SK-N-DZ (cell line): ENCODE data around the gene MCHR1.
"Not testable (repeated sequence)": the region's sequence is repeated elsewhere in the genome, so short reads cannot be mapped to it uniquely, and the experiment has no call there.

ENCODE experiments used
- DNase-seq: peaks from one replicate; pipeline ENCODE4 v3.0.0-alpha.2; 2015; ENCODE audit warnings: low spot score

MCHR1 gene

GRCh38 chr22:40687706-40688105 lies 8.4 kb downstream of the MCHR1 start:
- DNase-seq = no peak

DNA sequence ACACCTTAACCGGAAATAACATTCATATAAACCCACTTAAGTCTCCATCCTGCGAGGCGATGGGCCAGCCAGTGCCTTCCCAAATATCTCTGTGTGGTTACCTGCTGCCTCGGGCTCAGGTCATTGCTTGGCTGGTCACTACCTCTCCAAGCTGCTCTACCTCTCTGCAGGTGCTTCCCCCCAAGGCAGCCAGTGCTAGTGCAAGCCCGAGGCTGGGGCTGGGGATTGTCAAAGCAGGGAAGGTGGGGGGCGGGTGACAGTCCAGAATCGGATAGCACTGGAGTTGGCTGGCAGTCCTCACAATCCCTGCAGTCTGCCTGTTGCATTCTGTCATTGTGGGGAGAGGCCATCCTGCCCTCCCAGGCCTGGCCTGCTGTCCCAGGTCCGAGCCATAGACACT lies 11.1 kb downstream of the MCHR1 start:
- DNase-seq = no peak

DNA sequence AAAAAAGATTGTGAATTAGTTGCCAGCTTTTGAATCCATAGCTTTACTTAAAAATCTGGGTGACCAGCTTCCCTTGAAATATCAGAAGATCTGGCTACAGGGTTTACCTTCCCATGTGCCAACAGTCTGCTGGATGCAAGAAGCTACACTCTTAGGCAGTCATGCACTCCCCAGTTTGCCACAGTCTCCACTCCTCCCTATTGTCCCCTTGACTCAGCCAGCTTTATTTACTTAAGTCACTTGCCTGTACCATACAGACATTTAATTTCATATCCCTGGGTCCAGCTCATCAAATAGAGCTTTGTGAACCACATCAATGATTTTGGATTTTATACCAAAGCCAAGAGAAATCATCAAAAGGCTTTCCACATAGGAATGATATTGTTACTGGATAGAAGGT lies 12.2 kb downstream of the MCHR1 start:
- DNase-seq = no peak

- no peak for DNase-seq
Observed at GRCh38 chr22:40694411-40694810, 15.1 kb downstream of the MCHR1 start.

DNA sequence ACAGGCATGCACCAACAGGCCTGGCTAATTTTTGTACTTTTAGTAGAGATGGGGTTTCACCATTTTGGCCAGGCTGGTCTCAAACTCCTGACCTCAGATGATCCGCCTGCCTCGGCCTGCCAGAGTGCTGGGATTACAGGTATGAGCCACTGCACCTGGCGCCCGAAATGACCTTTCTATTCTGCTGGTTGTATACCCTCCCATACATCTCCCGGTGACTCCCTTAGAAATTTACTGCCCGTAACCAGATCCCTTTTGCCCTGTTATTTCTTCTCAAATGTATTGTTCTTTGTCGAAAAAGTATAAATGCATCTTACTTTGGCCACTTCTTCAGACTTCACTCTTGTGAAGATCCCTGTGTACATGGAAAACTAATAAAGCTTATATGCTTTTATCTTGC lies 22.0 kb downstream of the MCHR1 start:
- no peak for DNase-seq

DNA sequence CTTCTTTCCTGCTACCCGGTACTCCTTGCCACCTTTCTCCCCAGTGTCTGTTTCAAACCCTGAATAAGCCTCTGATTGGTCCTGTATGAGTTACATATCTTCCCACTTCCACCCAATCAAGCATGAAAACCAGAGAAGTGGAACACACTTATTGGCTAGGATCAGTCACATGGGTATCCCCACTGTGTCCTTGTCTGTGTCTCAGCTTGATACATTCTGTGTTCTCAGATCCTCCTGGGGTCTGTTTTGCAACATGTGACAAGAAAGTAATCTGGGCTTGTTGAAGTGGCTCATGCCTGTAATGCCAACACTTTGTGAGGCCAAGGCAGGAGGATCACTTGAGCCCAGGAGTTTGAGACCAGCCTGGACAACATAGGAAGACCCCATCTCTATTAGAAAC lies 23.9 kb downstream of the MCHR1 start:
- DNase-seq = peak; percentile 65

DNA sequence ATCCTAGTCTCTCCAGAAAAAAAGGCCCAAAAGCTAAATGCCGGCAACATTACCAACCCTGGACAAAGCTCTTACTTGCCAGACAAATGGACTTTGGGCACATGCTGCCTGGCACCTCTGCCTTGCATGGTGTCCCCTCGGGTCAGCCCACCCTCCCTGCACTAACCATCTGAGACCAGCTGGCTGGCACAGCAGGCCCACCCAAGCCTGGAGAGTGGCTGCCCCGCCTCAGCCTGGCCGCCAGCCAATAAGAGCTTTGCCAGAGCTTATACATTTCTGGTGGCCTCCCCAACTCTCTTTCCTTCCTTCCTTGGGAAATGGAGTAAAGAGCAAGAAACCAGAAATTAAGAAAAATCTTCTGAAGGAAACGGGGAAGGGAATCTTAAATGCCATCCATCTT lies 24.5 kb downstream of the MCHR1 start:
- no peak for DNase-seq

GRCh38 chr22:40705918-40706682 lies 26.8 kb downstream of the MCHR1 start:
- DNase-seq = no peak

DNA sequence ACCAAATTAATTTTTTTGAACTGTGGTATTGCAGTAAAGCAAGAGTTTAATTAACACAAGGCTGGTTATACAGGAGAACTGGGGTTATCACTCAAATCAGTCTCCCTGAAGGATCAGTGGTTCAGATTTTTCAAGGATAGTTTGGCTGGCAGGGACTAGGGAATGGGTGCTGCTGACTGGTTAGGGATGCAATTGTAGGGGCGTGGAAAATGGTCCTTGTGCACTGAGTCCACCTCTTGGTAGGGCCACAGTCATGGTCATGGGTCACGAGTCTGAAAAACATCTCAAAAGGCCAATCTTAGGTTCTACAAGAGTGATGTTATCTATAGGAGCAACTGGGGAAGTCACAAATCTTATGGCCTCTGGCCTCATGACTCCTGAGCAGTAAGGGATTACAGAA lies 27.9 kb downstream of the MCHR1 start:
- DNase-seq = no peak

DNA sequence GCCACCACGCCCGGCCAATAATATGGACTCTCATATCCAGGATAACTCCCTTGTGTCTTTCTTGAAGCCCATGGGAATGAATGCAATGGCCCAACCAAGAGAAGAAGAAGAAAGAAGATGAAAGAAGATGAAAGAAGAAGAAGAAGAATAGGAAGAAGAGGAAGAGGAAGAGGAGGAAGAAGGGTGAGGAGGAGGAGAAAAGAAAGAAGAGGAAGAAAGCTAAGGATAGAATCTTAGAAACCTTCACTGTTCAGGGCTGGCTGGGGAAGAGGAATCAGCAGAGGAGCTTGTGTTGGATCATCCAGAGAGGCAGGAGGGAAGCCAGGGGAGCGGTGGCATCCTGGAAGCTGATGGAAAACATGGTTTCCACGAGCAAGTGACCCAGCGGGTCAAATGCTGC lies 28.9 kb downstream of the MCHR1 start:
- DNase-seq = no peak

DNA sequence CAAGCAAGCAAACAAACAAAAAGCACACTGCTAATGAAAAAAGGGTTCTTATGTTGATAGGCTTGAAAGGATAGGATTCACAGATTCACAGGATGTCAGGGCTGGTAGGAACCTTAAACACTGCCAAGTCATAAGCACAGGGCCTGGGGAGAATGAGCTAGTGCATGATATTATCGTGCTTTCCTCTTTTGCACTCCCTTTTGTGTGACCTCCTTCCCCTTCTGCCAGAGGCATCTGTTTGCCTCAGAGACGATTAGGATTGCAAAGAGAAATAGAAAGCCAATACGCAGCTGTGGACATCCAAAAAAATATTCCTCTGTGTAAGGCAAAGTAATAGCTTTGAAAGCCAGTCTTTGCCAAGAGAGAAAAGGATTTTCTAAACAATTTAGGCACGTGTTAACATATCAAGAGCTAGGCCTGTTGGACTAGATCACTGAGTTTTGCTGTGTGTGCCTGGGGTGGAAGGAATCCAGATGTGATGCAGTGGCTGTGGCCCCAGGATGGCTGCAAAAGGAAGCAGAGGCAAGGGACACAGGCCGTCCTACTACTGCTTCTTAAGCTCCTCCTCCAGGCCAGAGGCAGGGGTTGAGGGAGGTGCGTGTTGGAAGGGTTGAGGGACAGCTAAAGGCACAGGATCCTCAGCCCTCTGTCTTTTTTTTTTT lies 30.6 kb downstream of the MCHR1 start:
- peak; percentile 51 for DNase-seq

GRCh38 chr22:40712311-40712710 lies 33.0 kb downstream of the MCHR1 start:
- no peak for DNase-seq

DNA sequence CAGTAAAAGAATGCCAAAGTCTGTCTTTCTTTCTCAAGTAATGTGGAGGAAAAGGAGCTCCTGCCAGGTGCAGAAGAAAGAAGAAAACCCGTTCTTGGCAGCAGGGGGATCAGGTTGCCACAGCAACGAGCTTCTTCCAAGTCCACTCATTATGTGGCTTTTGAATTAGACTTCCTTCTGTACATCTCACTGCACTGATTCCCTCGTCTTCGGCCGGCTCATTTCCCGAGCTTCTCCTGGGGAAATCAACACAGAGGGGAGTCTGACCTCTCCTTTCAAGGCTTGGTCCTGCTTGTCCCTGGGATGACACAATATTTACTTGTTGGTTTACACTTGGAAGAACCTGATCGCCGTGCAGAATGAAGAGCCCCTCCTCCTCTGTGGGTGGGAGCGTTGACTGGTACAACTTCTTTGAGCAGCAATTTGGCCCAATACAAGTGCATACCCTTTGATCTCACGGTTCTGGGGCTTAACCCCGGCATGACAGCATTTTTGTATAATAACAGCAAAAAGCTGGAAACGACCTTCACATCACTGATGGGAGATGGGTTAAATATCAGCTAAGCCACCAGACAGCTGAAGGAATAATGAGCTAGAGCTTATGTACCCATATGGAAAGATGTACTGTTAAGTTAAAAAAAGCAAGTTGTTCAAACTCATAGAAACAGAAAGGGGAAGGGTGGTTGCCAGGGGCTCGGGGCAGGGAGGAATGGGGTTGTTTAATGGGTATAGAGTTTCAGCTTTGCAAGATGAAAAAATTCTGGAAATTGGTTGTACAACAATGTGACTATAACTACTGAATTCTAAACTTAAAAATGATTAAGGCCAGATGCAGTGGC lies 35.4 kb downstream of the MCHR1 start:
- DNase-seq = no peak

DNA sequence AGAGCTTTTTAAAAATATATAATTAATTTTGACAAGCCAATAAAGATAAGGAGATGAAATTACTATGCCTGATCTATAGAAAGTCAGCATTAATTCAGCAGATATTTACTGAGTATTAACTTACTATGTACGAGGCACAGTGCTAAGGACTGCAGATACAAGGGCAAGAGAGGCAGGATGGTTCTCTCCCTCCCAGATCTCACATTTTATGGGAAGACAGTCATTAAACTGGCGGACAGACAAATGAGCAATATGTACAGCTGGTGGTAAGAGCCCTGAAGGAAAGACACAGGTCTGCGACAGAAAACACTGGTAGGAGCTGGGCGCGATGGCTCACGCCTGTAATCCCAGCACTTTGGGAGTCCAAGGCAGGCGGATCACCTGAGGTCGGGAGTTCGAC lies 36.8 kb downstream of the MCHR1 start:
- no peak for DNase-seq

DNA sequence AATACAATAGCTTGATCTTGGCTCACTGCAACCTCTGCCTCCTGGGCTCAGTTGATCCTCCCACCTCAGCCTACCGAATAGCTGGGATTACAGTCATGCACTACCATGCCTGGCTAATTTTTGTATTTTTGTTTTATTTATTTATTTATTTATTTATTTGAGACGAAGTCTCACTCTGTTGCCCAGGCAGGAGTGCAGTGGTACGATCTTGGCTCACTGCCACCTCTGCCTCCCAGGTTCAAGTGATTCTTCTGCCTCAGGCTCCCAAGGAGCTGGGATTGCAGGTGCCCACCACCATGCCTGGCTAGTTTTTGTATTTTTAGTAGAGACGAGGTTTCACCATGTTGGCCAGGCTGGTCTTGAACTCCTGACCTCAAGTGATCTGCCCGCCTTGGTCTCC lies 38.4 kb downstream of the MCHR1 start:
- not testable (repeated sequence) for DNase-seq

GRCh38 chr22:40718250-40719204 lies 39.2 kb downstream of the MCHR1 start:
- no peak for DNase-seq

GRCh38 chr22:40719599-40719998 lies 40.3 kb downstream of the MCHR1 start:
- peak; percentile 41 for DNase-seq

- DNase-seq = not testable (repeated sequence)
Observed at GRCh38 chr22:40720156-40720537, 40.9 kb downstream of the MCHR1 start.

DNA sequence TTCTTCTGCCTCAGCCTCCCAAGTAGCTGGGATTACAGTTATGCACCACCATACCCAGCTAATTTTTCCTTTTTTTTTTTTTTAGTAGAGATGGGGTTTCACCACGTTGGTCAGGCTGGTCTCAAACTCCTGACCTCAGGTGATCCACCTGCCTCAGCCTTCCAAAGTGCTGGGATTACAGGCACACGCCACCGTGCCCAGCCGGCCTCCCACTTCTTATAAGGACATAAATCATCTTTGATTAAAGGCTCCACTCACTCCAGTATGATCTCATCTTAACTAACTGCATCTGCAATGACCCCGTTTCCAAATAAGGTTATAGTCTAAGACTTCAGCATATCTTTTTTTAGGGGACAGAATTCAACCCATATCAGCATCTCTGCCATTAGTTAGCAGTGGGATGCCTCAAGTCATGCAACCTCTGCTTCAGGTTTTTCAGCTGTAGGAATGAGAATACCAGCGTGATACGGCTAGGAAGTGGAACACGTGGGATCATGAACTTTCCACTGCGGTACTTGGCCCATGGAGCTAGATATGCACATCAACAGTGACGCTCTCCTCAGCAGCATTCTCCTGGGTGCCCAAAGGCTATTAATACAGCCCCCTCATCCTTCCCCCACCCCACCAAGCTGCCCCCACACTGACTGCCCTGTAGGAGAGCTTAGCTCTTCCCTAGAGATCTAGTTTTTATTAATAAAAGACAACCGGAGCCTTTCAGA lies 41.4 kb downstream of the MCHR1 start:
- peak; percentile 84 for DNase-seq

DNA sequence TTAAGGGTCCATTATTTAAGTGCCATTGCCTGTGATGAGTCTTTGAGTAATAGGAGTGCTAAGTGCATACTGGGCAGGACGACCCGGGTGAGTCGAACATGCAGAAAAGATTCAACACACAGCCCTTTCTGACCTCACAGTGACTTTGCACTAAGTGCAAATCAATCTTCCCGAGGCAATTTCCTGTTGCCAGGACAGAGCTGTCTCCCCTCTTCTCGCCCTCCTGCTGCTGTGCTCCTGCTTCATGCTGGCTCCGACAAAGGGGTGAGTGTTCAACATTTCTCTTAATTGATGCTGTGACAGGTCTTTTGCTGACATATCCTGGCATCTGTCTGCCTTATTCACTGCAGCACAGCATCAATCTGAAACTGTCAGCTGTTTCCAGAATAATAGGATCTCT lies 42.0 kb downstream of the MCHR1 start:
- peak; percentile 91 for DNase-seq
